Neuronal stem cell (in vitro differentiated cells): ENCODE measurements around the gene NCF4.

Experiments used
- DNase-seq: peaks from one replicate; pipeline ENCODE4 v3.0.0-alpha.2; 2013; ENCODE audit warnings: low spot score
- H2AFZ ChIP-seq: one replicate; pipeline ENCODE4 v1.6.1; 2013; ENCODE audit warnings: mild to moderate bottlenecking, low read length, inconsistent platforms
- H2AK5ac ChIP-seq: 2 replicates; pipeline ENCODE4 v1.6.1; 2013; ENCODE audit warnings: low read depth, mild to moderate bottlenecking, inconsistent platforms, low read length, moderate library complexity, mixed read lengths
- H2BK120ac ChIP-seq: 2 replicates; pipeline ENCODE4 v1.6.1; 2013; ENCODE audit warnings: low read depth, mild to moderate bottlenecking, inconsistent platforms, low read length, moderate library complexity, mixed read lengths
- H2BK12ac ChIP-seq: one replicate; pipeline ENCODE4 v1.6.1; 2013; ENCODE audit warnings: low read length, inconsistent platforms
- H2BK15ac ChIP-seq: 2 replicates; pipeline ENCODE4 v1.6.1; 2013; ENCODE audit warnings: mild to moderate bottlenecking, low read length, inconsistent platforms, mixed read lengths
- H2BK5ac ChIP-seq: one replicate; pipeline ENCODE4 v1.6.1; 2013; ENCODE audit warnings: inconsistent platforms, mild to moderate bottlenecking, low read length, moderate library complexity
- H3K14ac ChIP-seq: one replicate; pipeline ENCODE4 v1.6.1; 2013; ENCODE audit warnings: low read length, inconsistent platforms
- H3K18ac ChIP-seq: 2 replicates; pipeline ENCODE4 v1.6.1; 2013; ENCODE audit warnings: low read length, inconsistent platforms
- H3K23ac ChIP-seq: 2 replicates; pipeline ENCODE4 v1.6.1; 2013; ENCODE audit warnings: low read depth, mild to moderate bottlenecking, mixed read lengths, low read length, inconsistent platforms; ENCODE audit not compliant: poor library complexity
- H3K27ac ChIP-seq: replicated peaks from 3 replicates; pipeline ENCODE4 v1.5.1; 2013; ENCODE audit warnings: low read length, inconsistent platforms
- H3K27me3 ChIP-seq, 3 experiments: 2 replicates each; pipeline ENCODE4 v1.6.1; 2013; ENCODE audit warnings: low read length in 3 of 3, mild to moderate bottlenecking in 2 of 3, inconsistent platforms in 1 of 3, low read depth in 1 of 3, mixed read lengths in 1 of 3, moderate library complexity in 1 of 3; ENCODE audit not compliant: control insufficient read depth in 3 of 3, insufficient read depth in 3 of 3
- H3K36me3 ChIP-seq, 2 donors: replicated peaks in 1 of 2; 2 replicates each; pipeline ENCODE4 v1.6.1; 2013; ENCODE audit warnings: low read length in 2 of 2; ENCODE audit not compliant: control insufficient read depth in 2 of 2, insufficient read depth in 2 of 2
- H3K4ac ChIP-seq: 2 replicates; pipeline ENCODE4 v1.6.1; 2013; ENCODE audit warnings: inconsistent platforms, mild to moderate bottlenecking, low read length, moderate library complexity
- H3K4me1 ChIP-seq, 2 donors: 1 replicate in 1 of 2; 2 replicates in 1 of 2; pipeline ENCODE4 v1.6.1; 2013; ENCODE audit warnings: low read length in 2 of 2, low read depth in 1 of 2; ENCODE audit not compliant: control insufficient read depth in 2 of 2, insufficient read depth in 1 of 2
- H3K4me2 ChIP-seq: one replicate; pipeline ENCODE4 v1.6.1; 2013; ENCODE audit warnings: mild to moderate bottlenecking, low read length, inconsistent platforms; ENCODE audit not compliant: insufficient read depth, poor library complexity, severe bottlenecking
- H3K4me3 ChIP-seq, 2 donors: 2 replicates each; pipeline ENCODE4 v1.5.1; 2013; ENCODE audit warnings: low read length in 2 of 2, mild to moderate bottlenecking in 2 of 2, inconsistent platforms in 1 of 2, moderate library complexity in 1 of 2
- H3K79me1 ChIP-seq: one replicate; pipeline ENCODE4 v1.6.1; 2013; ENCODE audit warnings: low read depth, mild to moderate bottlenecking, inconsistent platforms, low read length, moderate library complexity
- H3K9ac ChIP-seq: one replicate; pipeline ENCODE4 v1.6.1; 2013; ENCODE audit warnings: mild to moderate bottlenecking, low read depth, low read length, inconsistent platforms; ENCODE audit not compliant: poor library complexity
- H3K9me3 ChIP-seq, 2 donors: replicated peaks in 1 of 2; 2 replicates each; pipeline versions ENCODE3 to v1.6.1; 2013; ENCODE audit warnings: low read length in 2 of 2, mild to moderate bottlenecking in 2 of 2, inconsistent platforms in 1 of 2, low read depth in 1 of 2, mixed read lengths in 1 of 2, moderate library complexity in 1 of 2; ENCODE audit not compliant: control insufficient read depth in 2 of 2, insufficient read depth in 1 of 2
- H4K8ac ChIP-seq: one replicate; pipeline ENCODE4 v1.6.1; 2013; ENCODE audit warnings: low read depth, mild to moderate bottlenecking, inconsistent platforms, low read length, moderate library complexity
- H4K91ac ChIP-seq: one replicate; pipeline ENCODE4 v1.6.1; 2013; ENCODE audit warnings: low read length, low read depth, mild to moderate bottlenecking, inconsistent platforms; ENCODE audit not compliant: poor library complexity
- WGBS, 2 donors: extraction: QIAGEN DNeasy Blood & Tissue Kit; methylation state at CpG; one replicate each; pipeline ENCODE4 v1.1.7; 2013; ENCODE audit warnings: missing lambda C conversion rate in 2 of 2, mixed read lengths in 1 of 2; ENCODE audit not compliant: insufficient read length in 2 of 2, insufficient replicate concordance in 1 of 2; ENCODE audit errors: extremely low coverage in 2 of 2; 5-methylcytosine and 5-hydroxymethylcytosine counted together

The NCF4 gene

GRCh38 chr22:36901411-36902142 lies 40.8 kb downstream of the NCF4 start:
- H2AK5ac ChIP-seq: no peak overlapping the region
- peaks cover 3 to 5% of the 10 kb centered on the region in 2 donors for H3K9me3 ChIP-seq
- no peak overlapping the region for H2BK15ac ChIP-seq
- no peak overlapping the region for H2BK120ac ChIP-seq
- H3K14ac ChIP-seq: no peak overlapping the region
- no peak overlapping the region for H3K23ac ChIP-seq
- peaks cover 0 to 10% (median 0%) of the 10 kb centered on the region in 3 experiments for H3K27me3 ChIP-seq
- WGBS, 2 donors: no CpG with 5 or more reads among the region's 13 CpGs
- no peak for DNase-seq
- H2BK12ac ChIP-seq: no peak overlapping the region
- no peak overlapping the region for H3K18ac ChIP-seq
- no peak overlapping the region for H3K9ac ChIP-seq
- no peak overlapping the region for H2AFZ ChIP-seq
- H3K4me2 ChIP-seq: no peak overlapping the region
- no peak overlapping the region for H2BK5ac ChIP-seq
- no peak overlapping the region for H4K91ac ChIP-seq
- peaks cover 0 to 10% of the 10 kb centered on the region in 2 donors for H3K4me1 ChIP-seq
- H3K4me3 ChIP-seq: no peak overlapping the region
- no peaks in the 10 kb centered on the region for H3K36me3 ChIP-seq
- H3K4ac ChIP-seq: no peak overlapping the region
- no peak overlapping the region for H4K8ac ChIP-seq
- H3K79me1 ChIP-seq: no peaks in the 10 kb centered on the region
- H3K27ac ChIP-seq: no peak overlapping the region

- no peaks in the 10 kb centered on the region for H3K36me3 ChIP-seq
- H2AK5ac ChIP-seq: no peak overlapping the region
- no peak overlapping the region for H2BK12ac ChIP-seq
- H3K18ac ChIP-seq: no peak overlapping the region
- H4K8ac ChIP-seq: no peak overlapping the region
- H3K4me1 ChIP-seq: peaks cover 0 to 10% of the 10 kb centered on the region in 2 donors
- no peak overlapping the region for H3K4me3 ChIP-seq
- no CpG with 5 or more reads among the region's 8 CpGs for WGBS, 2 donors
- H3K9me3 ChIP-seq: peaks cover 3 to 5% of the 10 kb centered on the region in 2 donors
- H4K91ac ChIP-seq: no peak overlapping the region
- no peak overlapping the region for H2BK5ac ChIP-seq
- DNase-seq: no peak
- H3K23ac ChIP-seq: no peak overlapping the region
- H3K79me1 ChIP-seq: no peaks in the 10 kb centered on the region
- no peak overlapping the region for H3K27ac ChIP-seq
- H2BK15ac ChIP-seq: no peak overlapping the region
- H3K9ac ChIP-seq: no peak overlapping the region
- peaks cover 0 to 10% (median 0%) of the 10 kb centered on the region in 3 experiments for H3K27me3 ChIP-seq
- H3K14ac ChIP-seq: no peak overlapping the region
- H3K4me2 ChIP-seq: no peak overlapping the region
- H3K4ac ChIP-seq: no peak overlapping the region
- H2AFZ ChIP-seq: no peak overlapping the region
- H2BK120ac ChIP-seq: no peak overlapping the region
Observed at GRCh38 chr22:36902143-36902926, 41.5 kb downstream of the NCF4 start.

- no peak overlapping the region for H3K14ac ChIP-seq
- no peak overlapping the region for H2BK15ac ChIP-seq
- H2AFZ ChIP-seq: no peak overlapping the region
- H3K79me1 ChIP-seq: no peaks in the 10 kb centered on the region
- H3K18ac ChIP-seq: no peak overlapping the region
- no peak overlapping the region for H3K4ac ChIP-seq
- H3K4me2 ChIP-seq: no peak overlapping the region
- H2BK5ac ChIP-seq: no peak overlapping the region
- no peak overlapping the region for H2AK5ac ChIP-seq
- no peak overlapping the region for H2BK12ac ChIP-seq
- H3K36me3 ChIP-seq: no peaks in the 10 kb centered on the region
- no peak overlapping the region for H3K4me3 ChIP-seq
- H3K4me1 ChIP-seq: peaks cover 0 to 10% of the 10 kb centered on the region in 2 donors
- H3K9ac ChIP-seq: no peak overlapping the region
- H3K27me3 ChIP-seq: peaks cover 0 to 4% (median 0%) of the 10 kb centered on the region in 3 experiments
- no peak overlapping the region for H3K23ac ChIP-seq
- H3K9me3 ChIP-seq: peaks cover 3 to 5% of the 10 kb centered on the region in 2 donors
- no peak overlapping the region for H2BK120ac ChIP-seq
- no peak overlapping the region for H4K91ac ChIP-seq
- WGBS, 2 donors: no CpG with 5 or more reads among the region's 6 CpGs
- no peak overlapping the region for H3K27ac ChIP-seq
- H4K8ac ChIP-seq: no peak overlapping the region
- DNase-seq: no peak
Observed at GRCh38 chr22:36904260-36904880, 43.6 kb downstream of the NCF4 start.
